Stimulated activated naive CD4-positive, alpha-beta T cell (primary cell): ENCODE results near the gene SCN3A.

Experiments
- DNase-seq, 6 experiments: peaks; one replicate each; lab custom pipeline; 2025; lab: John Stamatoyannopoulos, UW

The SCN3A gene

DNA sequence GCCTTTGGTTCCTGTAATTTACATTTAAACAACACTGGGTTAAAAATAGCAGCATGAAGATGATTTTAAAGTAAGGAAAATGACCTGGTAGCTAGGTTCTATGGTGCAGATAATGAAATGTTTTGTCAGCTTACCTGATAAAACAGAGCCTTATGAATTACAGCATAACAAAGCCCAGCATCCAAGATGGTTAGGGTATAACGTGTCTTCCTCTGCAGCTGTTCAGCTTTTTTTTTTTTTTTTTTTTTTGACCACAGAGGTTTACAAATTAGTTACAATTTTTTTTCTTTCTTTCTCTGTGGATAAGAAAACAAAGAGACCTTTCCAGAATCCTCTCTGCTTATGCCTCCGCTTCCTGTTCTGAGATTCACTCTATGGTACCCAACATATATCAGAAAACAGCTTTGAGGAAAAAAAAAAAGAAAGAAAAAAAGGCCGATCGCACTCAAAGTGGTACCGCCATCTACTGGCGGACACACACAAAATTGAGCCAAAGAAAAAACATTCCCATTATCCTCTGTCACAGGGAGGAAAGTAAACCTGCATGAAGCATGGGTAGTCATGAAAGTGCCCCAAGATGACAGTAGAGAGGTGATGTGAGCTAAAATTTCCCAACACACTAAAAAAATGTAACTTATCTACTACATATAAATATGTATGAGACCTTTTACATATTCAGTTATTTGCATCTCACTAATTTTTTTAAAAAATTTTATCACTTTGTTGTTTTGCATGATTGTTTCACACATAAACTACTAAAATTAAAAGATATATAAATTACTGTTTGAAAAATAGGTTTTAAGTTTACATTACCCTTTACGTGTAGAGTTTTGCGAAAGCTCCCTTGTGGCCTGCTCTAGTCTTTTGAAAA is at the start of gene SCN3A:
Gene SCN3A (minus strand): TSS at position 362 of the 871 bp plus-strand sequence. CDS start 27,656 bp downstream, outside the sequence.
- DNase-seq: peak in 1 of 6 experiments; percentile 3

DNA sequence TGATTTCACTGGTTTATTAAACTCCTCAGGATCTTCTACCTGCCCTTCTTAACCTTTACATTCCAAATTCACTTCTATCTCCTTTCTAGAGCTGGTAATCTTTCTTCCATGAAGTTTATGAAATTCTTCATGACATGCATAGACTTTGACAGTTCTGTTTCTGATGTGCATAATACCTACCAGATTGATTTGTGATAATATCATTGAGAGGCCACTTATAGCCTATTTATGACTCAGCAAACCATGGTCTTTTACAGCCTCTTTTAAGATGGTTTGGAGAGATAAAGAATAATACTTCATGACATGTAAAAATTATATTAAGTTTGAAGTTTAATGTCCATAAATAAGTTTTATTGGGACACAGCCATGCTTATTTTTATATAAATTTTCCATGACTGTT is 49.3 kb upstream of the SCN3A start:
- no peak for DNase-seq

DNA sequence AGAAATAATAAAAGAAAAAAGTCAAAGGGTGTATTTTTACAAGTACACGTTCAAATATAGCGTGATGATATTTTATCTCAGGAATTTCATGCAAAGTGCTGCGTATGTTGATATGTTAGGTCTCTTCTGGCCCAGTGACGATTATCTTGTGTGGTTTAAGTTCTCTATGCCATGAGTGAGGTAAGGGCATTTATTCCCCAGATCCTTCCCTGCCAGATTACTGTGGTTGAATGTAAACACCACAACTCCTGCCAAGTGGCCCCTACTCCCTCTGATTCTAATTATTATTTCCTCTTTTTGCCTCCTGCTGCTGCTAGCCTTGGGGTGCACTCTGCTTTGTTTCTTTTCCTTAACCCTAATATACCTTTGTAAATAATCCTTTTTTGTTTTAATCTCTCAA is 47.5 kb upstream of the SCN3A start:
- no peak for DNase-seq

DNA sequence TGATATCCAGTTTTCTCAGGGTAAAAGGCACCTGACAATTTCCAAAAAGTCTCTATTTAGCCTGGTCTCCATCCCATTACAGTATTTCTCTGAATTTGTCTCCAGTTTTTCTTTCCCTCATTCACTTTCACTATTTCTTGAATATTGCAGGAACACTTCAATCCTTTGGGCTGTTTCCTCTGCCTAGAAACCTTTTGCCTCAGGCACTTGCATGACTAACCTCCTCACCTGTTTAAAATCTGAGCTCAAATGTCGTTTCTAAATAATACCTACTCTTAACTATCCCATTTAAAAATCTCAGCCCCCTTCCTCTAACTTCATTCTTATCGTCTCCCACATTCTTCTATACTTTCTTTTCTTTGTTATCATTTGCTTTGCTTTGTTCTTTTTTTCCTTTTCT is 44.4 kb upstream of the SCN3A start:
- DNase-seq: no peak

DNA sequence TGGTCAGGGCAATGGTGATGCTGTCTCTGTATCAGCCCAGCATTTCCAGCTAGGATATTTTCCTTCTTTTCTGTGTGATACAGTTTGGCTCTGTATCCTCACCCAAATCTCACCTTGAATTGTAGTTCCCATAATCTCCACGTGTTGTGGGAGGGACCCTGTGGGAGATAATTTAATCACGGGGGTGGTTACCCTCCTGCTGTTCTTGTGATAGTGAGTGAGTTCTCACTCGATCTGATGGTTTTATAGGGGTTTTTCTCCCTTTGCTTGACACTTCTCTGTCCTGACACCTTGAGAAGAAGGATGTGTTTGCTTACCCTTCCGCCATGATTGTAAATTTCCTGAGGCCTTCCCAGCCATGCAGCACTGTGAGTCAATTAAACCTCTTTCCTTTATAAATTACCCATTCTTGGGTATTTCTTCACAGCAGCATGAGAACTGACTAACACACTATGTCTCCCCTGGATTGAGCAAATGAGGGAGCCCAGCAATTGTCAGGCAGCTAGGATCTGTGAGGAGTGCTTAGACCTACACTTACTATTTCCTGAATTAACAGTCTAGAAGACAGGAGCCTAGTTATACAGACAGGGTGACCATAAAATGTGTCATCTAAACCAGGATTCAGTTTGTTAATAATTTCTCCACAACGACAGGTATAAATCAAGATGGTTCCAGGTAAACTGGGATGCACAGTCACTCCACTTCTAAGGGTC is 41.4 kb upstream of the SCN3A start:
- no peak for DNase-seq

DNA sequence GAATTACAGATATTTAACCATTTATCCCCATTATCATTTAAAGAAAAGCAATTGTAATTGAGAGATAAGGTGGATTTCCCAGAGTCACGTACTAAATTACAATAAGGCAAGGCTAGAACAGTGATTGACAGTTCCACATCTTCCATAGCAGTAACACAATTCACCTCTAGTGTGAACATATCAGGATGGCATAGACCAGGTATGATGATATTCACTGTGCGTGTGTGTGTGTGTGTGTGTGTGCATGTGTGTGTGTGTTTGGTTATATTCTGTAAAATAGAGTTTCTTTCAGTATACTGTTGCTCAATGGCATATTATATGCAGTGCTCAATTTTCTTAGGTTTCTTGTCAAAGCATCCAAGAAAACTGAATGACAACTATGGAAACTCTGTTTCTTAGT is 37.1 kb upstream of the SCN3A start:
- DNase-seq: no peak

DNA sequence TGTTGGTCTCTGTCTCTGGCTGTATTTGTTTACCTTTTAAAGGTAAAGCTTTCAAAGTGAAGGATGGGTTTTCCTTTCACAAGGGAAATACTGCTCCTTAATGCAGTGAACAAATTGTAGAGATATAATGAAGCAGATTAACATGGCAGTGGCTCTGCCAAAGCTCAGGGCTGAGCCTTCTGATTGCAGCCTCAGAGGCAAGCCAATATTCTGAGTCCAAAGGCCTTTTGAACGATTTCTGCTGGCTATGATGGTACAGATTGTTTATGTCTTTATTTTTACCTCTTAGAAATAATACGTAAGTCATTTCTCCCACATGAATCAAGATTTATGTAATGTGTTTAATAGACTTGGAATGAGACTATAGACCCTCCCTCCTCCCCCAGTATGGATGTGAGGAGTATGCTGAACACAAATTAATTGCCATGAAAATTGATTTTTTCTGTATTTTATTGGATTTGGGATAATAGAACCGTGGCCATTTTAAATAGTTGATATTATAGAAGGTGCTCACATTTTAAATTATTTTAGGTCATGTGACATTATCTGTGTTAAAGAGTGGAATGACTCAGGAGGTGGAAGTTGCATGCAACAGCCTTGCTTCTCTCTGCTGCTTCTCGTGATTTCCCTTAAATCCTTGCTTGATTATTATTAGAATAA is 36.1 kb upstream of the SCN3A start:
- DNase-seq: no peak

DNA sequence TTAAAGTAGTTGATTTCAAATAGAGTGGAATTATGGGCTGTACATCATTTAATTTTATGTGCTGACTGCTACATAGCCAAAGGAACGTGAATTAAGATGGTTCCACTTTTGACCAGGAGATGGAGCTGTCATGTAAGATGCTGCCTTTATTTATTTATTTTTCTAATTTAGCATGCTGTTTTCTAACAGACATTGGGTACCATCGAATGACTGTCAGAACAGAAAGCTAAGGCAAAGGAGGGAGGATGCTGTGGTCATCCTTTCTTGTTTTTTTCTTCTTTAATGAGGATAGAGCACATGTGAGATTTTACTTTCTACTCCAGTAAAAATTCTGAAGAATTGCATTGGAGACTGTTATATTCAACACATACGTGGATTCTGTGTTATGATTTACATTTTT is 35.4 kb upstream of the SCN3A start, which contains the start of gene SCN2A:
Gene SCN2A (plus strand): TSS at position 185 of the 400 bp plus-strand sequence. CDS start 56,410 bp downstream, outside the sequence.
- peak in 1 of 6 experiments; percentile 3 for DNase-seq

DNA sequence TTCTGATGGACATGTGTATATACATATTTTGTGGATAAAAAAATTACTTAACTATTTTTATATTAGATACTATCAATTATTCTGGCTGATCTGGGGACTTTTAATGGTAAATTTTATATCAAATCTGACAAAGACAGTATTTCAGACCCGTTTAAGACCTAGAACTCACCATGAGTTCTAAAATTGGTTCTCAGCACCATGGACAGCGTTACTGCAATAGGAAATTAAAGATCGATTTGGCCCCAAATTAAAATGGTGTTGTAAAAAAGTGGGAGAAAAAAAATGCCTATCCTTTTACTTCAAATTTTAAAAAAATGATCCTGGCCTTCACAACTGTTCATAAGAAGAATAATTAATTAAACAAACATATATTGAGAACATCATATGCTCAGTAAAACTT is 34.4 kb upstream of the SCN3A start:
- DNase-seq: no peak

DNA sequence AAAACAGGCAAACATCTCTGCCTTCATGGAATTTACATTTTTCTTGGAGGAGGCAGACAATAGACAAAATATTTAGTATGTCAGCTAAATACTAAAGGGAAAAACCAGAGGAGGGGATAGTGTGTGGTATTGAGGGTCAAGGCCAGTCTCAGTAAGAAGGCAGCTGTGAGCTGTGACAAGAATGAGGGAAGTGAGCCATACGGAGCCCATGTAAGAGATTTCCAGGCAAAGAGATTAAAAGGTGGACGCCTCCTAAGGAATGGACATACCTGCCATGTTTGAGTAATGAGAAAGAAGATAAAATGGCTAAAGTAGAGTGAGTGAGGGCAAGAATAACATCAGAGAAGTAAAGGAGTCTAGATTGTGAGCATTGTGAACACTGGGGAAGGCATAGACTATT is 33.2 kb upstream of the SCN3A start:
- no peak for DNase-seq

DNA sequence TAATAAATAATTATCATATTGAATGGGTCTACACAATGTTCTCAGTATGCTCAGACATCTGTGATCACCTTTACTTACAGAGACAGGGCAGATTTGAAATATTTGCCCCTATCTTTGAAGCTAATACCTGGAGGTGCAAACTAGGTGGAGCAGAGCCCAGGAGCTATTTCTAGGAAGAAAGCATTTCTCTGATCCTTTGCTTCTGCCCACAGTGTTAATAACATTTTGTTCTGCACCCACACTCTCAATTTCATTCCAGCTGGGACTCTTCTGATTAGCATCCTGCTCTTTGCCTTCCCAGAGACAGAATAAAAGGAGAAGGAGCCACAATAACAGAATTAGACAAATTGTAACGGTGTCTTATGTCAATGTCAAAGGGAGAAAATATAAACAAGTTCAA is 23.7 kb upstream of the SCN3A start:
- DNase-seq: no peak

DNA sequence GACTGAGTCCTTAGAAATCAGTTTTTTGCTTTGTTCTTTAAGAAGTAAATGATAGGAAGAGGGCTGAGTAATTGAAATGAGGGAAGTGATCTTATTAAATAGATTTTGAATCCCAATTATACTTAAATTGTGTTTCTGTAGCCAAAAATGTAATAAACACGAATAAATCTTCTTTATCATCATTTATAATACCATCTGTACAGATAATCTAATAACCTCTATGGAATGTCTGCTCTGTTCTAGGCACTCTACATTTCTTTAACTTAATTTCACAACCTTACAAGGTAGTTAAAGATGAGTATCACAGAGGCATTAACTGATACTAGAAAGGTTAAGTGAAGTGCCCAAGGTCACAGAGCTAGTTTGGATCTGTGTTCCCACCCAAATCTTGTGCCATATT is 21.1 kb upstream of the SCN3A start:
- DNase-seq: no peak

DNA sequence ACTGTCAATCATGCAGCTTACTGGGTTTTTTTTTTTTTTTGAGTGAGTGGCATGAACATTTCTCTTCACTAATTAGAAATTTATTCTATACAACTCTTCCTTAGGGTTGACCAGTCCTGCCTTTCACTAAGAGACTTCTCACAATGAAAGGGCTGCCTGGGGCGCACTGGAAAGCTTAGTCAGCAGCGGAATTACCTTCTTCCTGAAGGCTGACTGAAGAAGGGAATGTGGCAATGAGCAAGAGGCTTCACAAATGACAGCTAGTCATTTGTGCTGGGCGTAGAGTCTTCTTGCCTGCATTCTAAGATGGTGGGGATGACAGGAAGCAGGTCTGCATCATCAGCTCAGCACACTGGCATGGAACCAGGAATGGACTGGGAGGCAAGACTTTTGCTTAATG is 15.6 kb upstream of the SCN3A start:
- DNase-seq: no peak

DNA sequence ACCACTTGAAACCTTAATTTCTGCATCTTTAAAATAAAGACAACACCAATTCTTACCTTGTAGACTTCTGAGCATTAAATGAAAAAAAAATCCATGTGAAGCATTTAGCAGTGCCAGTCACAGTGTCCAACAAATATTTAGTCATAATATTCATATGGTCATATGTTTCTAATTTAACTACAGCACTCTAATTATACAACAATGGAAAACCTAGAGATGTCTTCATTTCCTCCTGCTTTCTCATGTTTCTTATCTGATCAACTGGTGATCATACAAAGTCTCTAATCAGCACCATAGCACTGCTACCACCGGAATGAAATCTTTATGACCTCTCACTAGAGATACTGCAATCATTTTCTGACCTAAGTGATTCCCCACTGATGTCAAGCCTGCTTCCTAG is 10.2 kb upstream of the SCN3A start:
- DNase-seq: no peak

DNA sequence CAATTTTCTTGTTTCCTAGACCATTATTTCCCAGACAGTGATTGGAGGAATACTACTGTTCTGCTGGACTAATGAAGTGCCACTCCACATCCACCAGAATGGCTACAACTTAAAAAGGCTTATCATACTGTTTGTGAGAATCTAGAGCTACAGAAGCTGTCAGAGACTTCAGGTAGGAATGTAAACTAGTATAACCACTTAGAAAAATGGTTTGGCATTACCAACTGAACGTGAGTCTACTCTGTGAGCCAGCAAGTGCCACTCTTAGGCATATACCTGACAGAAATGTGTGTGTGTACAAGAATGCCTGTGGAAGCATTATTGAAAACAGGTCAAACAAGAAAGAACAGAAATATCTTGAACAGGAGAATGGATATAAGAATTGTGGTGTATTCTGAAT is 4.2 kb upstream of the SCN3A start:
- DNase-seq: no peak

DNA sequence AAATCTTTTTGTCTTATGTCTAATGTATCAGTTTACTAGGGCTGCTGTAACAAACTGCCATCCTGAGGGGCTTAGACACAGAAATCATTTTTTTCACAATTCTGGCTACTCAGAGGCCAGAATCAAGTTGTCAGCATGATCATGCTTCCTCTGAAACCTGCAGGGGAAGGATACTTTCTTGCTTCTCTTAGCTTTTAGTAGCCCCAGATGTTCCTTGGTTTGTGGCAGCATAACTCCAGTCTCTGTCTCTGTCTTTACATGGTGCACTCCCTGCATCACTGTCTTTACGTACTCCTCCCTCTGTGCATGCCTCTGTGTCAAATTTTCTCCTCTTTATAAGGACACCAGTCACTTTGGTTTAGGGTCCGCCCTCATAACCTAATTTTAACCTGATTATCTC is 2.0 kb upstream of the SCN3A start:
- no peak for DNase-seq

DNA sequence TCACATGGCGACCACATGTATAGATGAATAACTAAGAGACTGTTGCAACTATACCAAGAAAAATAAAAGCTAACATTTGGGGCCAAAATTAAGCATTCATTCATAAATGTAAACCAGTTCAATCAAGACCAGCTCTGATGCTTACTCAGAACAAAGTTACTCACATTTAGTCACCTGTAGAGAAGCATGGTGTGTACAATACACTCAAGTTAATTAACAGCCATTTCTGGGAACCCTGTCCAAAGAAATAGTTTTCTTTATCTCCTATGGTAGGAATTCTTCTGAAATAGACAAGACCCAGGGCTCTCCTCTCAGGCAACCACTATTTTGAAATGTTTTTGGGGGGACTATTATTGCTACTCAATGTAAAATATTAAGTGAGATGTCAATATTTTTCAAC is 1.6 kb downstream of the SCN3A start:
- DNase-seq: no peak

DNA sequence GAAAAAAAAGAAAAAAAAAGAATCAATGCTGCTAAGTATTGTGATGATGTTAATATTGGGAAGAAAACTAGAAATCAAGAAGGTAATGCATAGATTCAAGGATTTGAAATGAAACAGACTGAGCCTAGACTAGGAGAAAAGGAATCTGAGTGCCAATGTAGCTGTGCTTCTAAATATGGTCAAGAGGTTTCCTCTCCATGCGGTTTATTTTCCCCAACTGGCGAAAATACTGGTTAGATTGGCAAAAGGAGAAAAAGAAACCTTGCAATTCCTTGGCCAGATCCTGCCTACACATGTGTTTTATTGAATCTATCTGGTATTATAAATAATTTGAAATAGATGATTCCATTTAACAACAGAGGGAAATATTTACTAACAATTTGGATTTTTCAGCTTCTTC is 5.7 kb downstream of the SCN3A start:
- DNase-seq: no peak

DNA sequence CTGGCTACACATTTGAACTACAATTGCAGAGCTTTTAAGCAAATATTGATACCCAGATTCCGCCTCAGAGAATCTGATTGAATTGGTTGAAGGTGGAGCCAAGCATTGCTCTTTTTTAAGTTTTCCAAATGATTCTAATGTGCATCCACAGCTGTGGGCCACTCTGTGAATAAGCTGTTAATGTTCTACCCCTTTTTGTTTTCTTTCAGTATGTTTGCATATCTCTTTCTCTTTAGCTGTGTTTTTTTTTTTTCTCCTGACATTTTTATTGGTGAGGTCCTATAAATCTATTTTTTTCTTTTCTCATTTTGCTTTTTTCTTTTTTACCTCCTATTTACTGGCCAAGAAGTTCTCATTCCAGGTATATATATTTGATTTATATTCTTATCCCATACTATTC is 6.5 kb downstream of the SCN3A start:
- DNase-seq: no peak

DNA sequence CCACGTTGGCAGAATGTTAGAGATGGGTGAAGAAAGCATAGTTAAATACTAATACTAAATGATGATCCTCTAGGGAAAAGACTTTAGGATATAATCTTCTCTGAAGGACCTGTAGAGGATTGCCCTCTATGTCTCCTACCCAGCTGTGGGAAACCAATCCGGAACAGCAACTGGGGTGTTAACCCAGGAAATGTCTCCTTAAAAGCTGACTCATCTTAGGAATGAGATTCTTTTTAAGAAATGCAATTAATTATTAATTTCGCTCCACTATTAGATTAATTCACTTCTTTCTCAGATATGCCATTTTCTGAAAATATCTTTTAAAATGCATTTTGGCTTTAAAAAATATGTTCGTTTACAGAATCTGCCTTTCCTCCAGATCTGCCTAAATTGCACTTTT is 7.4 kb downstream of the SCN3A start:
- DNase-seq: no peak

DNA sequence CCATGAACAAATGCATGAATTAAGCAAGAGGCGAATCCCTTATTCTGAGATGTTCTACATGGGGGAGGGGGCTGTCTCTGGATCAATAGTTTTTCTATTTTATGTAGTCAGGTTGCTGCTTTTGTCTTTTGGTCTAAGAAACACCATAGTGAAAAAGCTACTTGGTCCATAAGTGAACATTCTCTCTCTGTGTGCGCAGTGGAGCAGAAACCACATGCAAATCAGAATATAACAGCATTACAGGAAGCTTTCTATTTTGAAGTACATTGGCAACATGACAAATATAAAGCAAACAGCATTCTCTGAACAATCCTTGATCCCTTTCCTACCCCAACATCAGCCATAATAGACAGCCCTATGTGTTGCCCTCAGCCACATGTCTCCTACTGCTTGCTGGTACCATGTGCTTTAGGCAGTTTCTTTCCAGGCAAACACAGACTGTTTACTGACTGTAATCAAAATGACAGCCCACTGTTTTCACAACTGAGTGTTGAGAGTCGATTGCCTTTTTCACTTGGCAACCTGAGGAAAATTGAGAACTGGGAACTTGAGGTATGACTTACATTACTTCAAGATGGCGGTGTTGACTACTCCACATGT is 10.6 kb downstream of the SCN3A start:
- no peak for DNase-seq

DNA sequence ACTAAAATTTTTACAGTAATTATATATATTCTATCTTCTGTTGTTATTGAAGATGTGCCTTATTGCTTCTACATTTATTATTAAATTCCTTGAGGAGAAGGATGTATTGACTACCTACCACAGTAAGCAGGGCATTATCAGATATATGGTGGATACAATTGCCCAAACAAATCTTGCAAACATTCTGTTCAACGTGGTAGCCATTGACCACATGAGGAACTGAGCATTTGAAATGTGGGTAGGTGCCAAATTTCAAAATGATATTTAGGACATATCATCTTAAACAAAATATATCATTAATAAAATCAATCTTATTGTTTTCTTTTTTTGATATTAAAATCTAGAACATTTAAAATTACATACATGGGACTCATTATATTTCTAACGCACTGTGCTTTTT is 11.1 kb downstream of the SCN3A start:
- no peak for DNase-seq
